C4-2B (cell line): ENCODE measurements around the gene NUDT14.

Experiments
- CTCF ChIP-seq: fragments of 450-650 bp; conservative IDR thresholded peaks from 2 replicates; pipeline ENCODE4 v1.5.1; 2017; ENCODE audit warnings: mild to moderate bottlenecking
- ZFX ChIP-seq: fragments of 450-650 bp; IDR thresholded peaks from 2 replicates; pipeline ENCODE4 v1.6.1; 2017

- no peak for TF ChIP-seq CTCF
- no peak for TF ChIP-seq ZFX
Measured at GRCh38 chr14:105132921-105133654, 48.0 kb downstream of the NUDT14 start.
